ENCODE data around the gene OGFOD3.

OGFOD3 gene

DNA sequence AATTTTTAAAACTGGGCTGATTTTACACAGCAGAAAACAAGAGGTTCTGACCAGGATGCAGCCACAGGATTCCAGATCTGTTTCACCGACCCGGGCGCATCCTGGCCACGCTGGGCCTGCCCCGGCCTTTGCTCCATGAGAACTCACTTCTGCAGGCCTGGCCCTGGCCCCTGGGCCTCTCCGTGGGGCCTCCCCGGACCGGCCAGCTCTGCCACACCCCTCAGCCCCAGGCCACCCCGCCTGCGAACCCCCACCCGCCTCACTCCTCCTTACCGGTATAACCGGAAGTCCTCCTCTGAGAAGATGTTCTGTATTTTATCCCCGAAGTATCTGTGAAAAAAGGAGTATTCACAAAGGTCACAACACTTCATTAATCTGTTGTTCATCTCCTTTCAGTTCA is 13.3 kb downstream of the OGFOD3 start:
- DNase-seq (ENCODE audit: low spot score), result no peak

DNA sequence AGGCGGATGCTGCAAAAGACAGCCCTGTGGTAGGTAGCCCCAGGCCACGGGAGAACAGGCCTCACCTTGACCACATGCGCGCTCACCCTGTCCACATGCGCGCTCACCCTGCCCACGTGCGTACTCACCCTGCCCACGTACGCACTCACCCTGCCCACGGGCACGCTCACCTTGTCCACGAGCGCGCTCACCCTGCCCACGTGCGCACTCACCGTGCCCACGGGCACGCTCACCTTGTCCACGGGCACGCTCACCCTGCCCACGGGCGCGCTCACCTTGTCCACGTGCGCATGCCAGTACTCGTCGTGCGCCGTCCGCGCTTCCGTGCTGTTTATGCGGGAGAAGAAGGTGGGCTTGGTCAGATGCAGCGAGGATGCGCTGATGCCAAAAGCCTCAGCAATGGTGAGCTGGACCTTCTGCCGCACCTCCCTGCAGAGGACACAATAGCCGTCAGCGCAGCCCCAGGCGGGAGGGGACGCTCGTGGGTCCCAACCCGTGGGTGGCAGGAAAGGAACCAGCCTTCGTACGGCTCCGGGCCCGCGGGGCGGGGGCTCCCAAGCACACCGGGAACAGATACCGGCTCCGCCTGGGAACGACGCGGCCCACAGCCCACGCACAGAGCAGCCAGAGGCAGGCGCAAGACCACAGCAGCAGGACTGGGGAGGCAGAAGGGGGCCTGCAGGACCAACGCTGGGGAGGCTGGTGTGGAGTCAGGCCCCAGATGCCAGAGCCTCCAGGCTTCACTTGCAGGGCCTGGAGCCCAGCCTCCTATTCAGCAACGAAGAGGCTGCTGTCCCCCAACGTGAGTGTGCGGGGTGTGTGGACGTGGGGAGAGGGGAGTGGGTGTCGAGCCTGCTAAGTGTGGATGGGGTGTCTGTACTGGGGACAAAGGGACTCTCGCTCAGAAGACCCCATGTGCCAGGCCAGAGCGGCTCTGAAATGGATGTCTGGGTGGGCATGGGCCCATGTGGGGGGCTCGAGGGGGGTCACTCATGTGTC is 14.4 kb downstream of the OGFOD3 start:
- DNase-seq (ENCODE audit: low spot score), result no peak

DNA sequence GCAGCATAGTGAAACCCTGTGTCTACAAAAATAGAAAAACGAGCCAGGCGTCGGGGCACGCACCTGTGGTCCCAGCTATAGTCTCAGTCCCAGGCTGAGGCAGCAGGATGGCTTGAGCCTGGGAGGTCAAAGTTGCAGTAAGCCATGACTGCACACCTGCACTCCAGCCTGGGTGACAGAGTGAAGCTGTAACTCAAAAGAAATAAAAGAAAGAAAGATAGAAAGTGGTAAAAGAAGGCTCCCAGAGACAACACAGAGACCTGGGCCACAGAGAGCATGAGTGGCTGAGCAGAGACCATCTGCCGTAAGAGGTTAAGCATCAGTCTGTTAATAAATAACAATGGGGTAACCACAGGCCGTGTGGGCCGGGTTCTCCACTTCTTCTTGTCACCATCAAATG is 15.5 kb downstream of the OGFOD3 start:
- no peak for DNase-seq (ENCODE audit: low spot score)

GRCh38 chr17:82400830-82401229 is 17.6 kb downstream of the OGFOD3 start:
- peak; percentile 25 for DNase-seq (ENCODE audit: low spot score)

- no peak for DNase-seq (ENCODE audit: low spot score)
These were observed 18.2 kb downstream of the OGFOD3 start for GRCh38 chr17:82400206-82400605.

DNA sequence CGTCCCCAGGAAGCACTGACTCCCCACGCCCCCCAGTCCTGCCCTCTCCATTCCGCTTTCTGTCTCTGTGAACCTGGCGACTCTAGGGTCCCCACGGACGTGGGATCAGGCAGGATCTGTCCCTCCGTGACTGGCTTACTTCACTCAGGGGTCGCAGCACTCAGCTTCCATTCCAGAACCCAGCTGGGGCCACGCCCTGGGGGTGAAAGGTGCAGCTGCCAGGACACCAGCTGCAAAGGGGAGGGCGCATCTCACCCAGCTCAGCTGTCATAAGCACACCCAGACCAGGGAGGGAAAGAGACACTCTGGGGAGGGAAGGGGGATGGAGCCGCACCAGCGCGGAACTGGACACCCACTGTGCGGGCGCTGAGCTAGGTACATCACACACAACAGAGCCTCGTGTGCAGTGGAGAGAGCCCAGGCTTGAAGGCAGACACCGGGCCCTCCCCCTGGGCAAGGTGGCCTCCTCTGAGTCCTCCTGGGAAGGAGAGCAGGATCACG is 18.7 kb downstream of the OGFOD3 start:
- DNase-seq (ENCODE audit: low spot score), result no peak

- peak; percentile 15 for DNase-seq (ENCODE audit: low spot score)
These were observed 19.3 kb downstream of the OGFOD3 start for GRCh38 chr17:82399041-82399441.

DNA sequence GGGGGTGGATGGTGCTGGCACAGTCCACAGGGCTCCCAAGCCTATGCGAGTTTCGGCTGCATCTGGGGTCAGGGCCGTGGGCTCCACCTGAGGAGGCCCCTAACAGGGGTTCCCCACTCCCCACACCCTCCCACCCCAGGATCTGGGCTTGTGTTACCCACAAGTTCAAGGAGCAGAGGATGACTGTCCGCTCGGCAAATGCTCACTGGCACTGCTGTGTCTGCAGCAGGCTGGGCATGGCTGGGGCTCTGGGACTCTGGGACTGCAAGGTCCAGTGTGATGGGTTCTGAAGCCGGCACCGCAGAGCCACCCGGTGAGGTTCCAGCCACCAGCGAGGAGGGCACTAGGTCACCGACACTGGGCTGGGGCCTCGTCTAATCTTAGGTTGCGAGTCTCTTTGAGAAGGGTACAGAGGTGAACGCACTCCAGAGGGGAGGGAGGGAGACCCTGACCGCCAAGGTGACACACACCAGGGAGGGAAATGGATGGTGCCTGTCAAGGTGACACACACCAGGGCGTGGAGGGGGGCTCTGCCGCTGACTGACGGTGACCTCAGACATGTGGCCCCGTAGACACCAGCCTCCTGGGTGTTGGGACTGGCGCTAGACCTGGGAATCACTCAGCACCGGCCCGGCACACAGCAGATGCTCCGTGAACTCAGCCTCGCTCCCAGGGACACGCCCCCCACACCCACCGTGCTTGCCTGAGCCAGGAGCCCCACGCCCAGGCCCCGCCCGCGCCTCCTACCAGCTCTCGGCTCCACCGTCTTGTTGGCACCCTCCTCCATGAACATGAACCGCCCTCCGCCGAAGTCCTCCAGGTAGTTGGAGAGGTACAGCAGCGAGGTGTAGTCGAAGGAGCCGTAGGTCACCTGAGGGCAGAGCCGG is 20.7 kb downstream of the OGFOD3 start:
- no peak for DNase-seq (ENCODE audit: low spot score)

- no peak for DNase-seq (ENCODE audit: low spot score)
These were observed 21.6 kb downstream of the OGFOD3 start for GRCh38 chr17:82396601-82397435.

DNA sequence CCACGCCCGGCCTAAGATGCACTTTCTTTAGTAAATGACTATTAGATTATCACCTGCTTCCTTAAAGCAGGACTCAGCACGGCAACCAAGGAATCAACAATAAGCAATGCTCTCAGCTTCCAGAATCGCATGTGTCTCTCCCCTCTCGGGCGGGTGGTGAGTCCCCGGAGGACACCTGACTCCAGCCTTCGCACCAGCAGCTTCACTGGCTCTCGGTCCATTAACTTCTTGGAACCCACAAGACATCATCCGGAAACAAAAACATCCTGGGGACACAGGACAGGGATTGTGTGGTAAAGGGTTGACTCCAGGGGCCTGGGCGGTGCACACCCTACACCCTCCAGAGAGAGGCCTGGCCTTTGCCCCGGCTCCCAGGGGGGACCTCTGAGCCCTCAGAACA is 24.1 kb downstream of the OGFOD3 start:
- no peak for DNase-seq (ENCODE audit: low spot score)

DNA sequence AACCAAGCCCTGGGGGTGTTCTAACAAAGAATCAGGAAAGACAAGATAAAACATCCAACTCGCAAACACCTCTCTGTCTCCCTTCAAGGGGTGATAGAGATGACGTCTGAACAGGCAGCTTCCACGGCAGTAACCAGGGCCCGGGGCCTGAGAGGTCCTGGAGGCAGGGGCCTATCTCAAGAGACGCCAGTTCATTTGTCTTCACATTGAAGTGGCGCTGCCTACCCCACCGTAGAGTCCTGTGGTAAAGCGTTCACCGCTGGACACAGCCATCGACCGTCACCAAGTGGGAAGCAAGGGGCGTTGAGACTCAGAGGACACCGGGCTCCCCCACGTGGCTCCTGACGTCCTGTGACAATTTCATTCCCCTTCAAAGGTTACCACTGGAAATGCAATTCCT is 25.4 kb downstream of the OGFOD3 start:
- DNase-seq (ENCODE audit: low spot score), result no peak

DNA sequence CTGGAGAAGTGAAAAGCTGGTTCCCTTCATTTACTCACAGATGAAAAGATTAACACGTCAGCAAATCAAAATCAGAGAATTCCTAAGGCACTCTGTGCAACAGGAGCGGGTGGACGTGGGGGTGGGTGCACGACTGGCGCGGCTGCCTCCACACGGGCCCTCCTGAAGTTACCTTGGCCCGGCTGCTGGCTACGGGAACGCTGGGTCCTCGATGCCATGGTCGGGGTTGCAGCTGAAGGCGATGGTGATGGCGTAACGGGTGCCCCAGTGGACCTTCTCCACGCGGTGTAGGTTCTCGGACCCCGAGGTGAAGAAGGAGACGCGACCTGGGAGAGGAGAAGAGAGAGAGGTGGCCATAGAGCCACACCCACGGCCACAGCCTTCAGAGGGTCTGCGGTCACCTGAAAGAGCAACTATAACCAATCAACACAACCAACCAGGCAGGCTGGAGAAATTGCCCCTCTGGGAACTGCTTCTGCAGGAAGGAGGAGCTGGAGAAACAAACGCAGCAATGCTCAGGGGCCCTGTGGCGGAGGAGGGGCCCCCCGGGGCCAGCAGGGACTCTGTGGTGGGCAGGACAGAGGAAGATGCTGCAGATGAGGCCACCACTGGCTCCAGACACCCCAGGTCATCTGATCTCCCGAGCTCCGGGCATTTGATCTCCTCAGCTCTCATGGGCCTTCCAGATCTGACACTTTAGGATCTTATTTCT is 26.0 kb downstream of the OGFOD3 start:
- DNase-seq (ENCODE audit: low spot score), result no peak

DNA sequence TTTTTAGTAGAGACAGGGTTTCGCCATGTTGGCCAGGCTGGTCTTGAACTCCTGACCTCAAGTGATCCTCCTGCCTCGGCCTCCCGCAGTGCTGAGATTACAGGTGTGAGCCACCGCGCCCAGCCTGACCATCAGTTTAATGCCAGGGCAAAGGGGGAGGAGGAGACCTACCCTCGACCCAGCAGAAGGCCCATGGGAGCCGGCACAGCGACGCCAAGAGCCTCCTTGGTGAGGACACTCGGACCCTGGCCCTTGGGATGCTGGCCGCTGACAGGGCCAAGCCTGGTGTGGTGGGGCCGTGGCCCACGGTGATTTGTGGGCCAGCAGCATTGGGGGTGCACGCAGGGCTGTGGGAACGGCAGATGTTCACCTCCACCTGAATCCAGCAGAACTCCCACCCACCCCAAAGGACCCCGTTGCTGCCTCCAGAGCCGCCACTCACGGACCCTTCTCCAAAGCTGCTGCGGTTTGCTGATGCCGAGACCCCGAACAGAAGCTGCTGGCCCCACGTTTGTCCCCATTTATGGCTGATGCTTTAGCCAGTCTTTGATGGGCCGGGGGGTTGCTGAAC is 26.8 kb downstream of the OGFOD3 start:
- DNase-seq (ENCODE audit: low spot score), result no peak

DNA sequence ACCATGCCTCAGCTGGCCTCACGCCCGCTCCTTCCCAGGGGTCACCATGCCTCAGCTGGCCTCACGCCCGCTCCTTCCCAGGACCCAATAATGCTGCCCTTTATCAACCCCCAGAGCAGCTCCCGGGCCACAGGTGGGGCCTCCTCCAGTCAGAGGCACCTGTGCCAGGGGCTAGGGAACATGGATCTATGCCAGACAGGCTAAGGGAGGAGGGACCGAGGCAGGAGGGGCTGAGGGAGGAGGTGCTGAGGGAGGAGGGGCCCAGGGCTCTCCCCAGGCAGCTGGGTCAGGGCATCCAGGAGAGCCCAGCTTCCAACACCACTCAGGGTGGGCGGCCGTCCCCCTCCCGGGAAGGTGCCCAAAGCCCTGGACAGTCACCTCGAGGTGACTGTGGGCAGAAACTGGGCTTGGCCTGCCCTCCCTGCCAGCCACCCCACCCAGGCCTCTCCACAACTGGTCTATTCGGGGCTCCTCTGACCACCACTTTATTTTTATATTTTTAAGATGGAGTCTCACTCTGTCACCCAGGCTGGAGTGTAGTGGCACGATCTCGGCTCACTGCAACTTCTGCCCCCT is 27.4 kb downstream of the OGFOD3 start:
- no peak for DNase-seq (ENCODE audit: low spot score)

DNA sequence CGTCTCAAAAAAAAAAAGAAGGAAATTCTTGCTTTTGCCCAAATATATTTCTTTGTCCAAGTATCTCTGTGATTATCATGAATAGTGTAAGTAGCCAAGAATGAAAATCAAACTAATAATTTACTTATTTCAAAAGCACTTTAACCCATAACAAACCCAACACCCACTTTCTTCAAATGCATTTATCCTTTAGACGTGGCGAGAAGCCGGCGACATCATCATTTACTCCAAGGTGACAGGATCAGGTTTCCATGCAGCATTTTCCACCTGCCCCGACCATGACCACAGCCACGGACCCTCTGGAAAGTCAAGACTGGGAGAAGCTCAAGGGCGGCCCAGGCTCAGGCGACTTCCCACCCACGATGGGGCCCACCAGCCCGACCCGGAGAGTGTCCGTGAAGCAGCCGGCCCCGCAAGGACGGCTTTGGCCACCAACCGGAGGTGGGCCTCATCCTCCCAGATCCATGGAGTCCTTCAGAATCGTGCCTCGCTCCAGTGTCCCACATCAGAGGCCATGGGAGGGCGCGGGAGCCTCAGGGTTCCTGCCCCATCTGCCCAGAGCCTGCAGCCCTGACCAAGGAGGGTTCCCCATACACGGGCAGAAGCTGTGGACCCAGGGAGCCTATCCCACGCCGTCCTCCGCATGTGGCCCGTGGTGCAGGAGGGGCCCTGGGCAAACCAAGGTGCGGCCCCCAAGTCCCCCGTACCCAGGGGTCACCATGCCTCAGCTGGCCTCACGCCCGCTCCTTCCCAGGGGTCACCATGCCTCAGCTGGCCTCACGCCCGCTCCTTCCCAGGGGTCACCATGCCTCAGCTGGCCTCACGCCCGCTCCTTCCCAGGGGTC is 28.1 kb downstream of the OGFOD3 start:
- DNase-seq (ENCODE audit: low spot score), result no peak

DNA sequence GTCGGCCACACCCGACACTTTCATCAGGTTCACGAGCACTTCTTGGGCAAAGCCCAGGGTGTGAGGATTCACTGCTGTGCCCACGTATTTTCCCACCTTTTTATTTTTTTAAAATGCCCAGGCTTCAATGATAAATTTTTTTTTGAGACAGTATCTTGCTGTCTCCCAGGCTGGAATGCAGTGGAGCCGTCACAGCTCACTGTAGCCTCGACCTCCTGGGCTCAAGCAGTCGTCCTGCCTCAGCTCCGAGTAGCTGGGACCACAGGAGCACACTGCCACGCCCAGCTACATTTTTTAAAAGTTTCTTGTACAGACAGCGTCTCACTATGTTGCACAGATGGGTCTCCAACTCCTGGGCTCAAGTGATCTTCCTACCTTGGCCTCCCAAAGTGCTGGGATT is 29.0 kb downstream of the OGFOD3 start:
- no peak for DNase-seq (ENCODE audit: low spot score)

DNA sequence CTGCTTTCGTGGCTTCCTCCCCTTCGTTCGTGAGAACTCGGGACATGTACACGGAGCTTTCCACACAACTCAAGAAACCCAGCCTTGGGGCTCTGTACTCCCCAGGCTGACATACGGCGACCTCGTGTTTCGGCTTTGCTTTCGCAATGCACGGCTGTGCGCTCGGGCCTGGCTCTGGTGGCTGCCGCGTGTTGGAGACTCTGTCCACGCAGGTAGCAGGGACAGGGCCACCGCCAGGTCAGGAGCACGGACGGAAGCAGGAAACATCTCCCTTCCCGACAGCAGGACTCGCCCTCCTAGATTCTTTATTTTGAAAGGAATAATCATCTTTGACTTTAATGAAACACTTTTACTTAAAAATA is 29.5 kb downstream of the OGFOD3 start:
- no peak for DNase-seq (ENCODE audit: low spot score)

DNA sequence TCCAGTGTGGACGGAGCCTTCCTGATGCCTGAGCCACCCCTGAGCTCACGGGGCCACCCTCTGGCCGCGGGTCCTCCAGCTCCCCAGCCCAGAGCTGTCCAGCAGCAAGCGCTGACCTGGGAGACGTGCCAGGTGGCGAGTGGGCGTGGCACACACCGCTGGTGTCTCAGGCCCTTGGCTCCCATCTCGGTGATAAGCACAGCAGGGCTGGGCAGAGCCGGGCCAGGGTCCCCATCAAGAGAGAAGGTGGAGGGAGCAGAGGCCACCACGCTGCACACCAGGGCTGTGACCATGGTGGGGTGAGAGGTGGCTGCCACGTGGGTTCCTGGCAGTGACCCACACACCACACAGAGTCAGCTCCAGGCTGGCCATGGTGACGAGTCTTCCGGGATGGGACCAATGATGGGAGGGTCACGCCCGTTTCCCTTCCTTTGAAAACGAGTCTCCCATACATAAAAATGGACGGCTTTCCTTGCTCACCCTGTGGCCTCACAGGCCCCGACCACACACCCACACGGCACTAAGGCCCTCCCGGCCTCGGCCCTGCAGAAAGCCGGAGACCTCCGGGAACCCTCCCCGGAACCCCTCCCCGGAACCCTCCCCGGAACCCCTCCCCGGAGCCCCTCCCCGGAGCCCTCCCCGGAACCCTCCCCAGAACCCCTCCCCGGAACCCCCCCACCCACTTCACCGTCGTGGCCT is 30.0 kb downstream of the OGFOD3 start:
- no peak for DNase-seq (ENCODE audit: low spot score)

GRCh38 chr17:82387705-82388106 is 30.7 kb downstream of the OGFOD3 start:
- no peak for DNase-seq (ENCODE audit: low spot score)
